MM.1S (cell line): ENCODE data around the gene EIF2S2.

Experiments used
- CTCF ChIP-seq: fragments of 300-600 bp; sonication (generic); IDR thresholded peaks from 2 replicates; pipeline ENCODE4 v1.5.1; 2016; ENCODE audit warnings: antibody characterized with exemption, low read length, mixed read lengths
- EZH2 ChIP-seq: fragments of 300-600 bp; sonication (generic); optimal IDR thresholded peaks from 2 replicates; pipeline ENCODE3; 2017; ENCODE audit warnings: low read depth, mild to moderate bottlenecking, antibody characterized with exemption, low read length, mixed read lengths
- EZH2phosphoT487 ChIP-seq: fragments of 300-600 bp; sonication (generic); IDR thresholded peaks from 2 replicates; pipeline ENCODE4 v1.6.1; 2018; ENCODE audit warnings: antibody characterized with exemption, low read length

- TF ChIP-seq CTCF (no peak), EZH2 (no peak), EZH2phosphoT487 (no peak)
Measured at GRCh38 chr20:34060970-34061369, 51.1 kb downstream of the EIF2S2 start.
